Mesenchymal stem cell (in vitro differentiated cells and primary cell): Measurements from ENCODE around the gene TRNP1.

ENCODE experiments used
- DNase-seq: peaks from one replicate; pipeline ENCODE4 v3.0.0-alpha.2; 2013
- H2AFZ ChIP-seq: one replicate; pipeline ENCODE4 v1.6.1; 2013; ENCODE audit warnings: low read depth, mild to moderate bottlenecking, control low read depth, inconsistent platforms, low read length, moderate library complexity
- H2AK5ac ChIP-seq: 2 replicates; pipeline ENCODE4 v1.6.1; 2013; ENCODE audit warnings: low read length, moderate library complexity, mild to moderate bottlenecking, inconsistent platforms; ENCODE audit not compliant: severe bottlenecking
- H2BK120ac ChIP-seq: one replicate; pipeline ENCODE4 v1.6.1; 2013; ENCODE audit warnings: low read depth, mild to moderate bottlenecking, inconsistent platforms, low read length, moderate library complexity
- H2BK12ac ChIP-seq, 2 experiments: one replicate each; pipeline ENCODE4 v1.6.1; 2013; ENCODE audit warnings: inconsistent platforms in 2 of 2, low read length in 2 of 2, mild to moderate bottlenecking in 2 of 2, moderate library complexity in 2 of 2, control low read depth in 1 of 2
- H2BK15ac ChIP-seq: one replicate; pipeline ENCODE4 v1.6.1; 2013; ENCODE audit warnings: mild to moderate bottlenecking, low read depth, inconsistent platforms; ENCODE audit not compliant: poor library complexity, severe bottlenecking
- H2BK5ac ChIP-seq: 2 replicates; pipeline ENCODE4 v1.6.1; 2013; ENCODE audit warnings: low read depth, mild to moderate bottlenecking, low read length, control low read depth, inconsistent platforms; ENCODE audit not compliant: poor library complexity, severe bottlenecking
- H3K14ac ChIP-seq, 2 experiments: one replicate each; pipeline ENCODE4 v1.6.1; 2013; ENCODE audit warnings: inconsistent platforms in 2 of 2, low read length in 2 of 2, control low read depth in 1 of 2, mild to moderate bottlenecking in 1 of 2, moderate library complexity in 1 of 2
- H3K18ac ChIP-seq, 2 experiments: one replicate each; pipeline ENCODE4 v1.6.1; 2013; ENCODE audit warnings: inconsistent platforms in 2 of 2, low read length in 2 of 2, control low read depth in 1 of 2, low read depth in 1 of 2, mild to moderate bottlenecking in 1 of 2
- H3K23ac ChIP-seq, 2 experiments: one replicate each; pipeline ENCODE4 v1.6.1; 2013; ENCODE audit warnings: inconsistent platforms in 2 of 2, low read length in 2 of 2, mild to moderate bottlenecking in 2 of 2, moderate library complexity in 2 of 2, control low read depth in 1 of 2
- H3K27ac ChIP-seq: 2 replicates; pipeline ENCODE4 v1.5.1; 2013; ENCODE audit warnings: mild to moderate bottlenecking, moderate library complexity, low read length, control low read depth, inconsistent platforms; ENCODE audit not compliant: poor library complexity, severe bottlenecking
- H3K27me3 ChIP-seq, 2 experiments: 2 replicates each; pipeline versions ENCODE4 v1.6.1 to v1.7.0; 2013; ENCODE audit warnings: low read length in 2 of 2, mild to moderate bottlenecking in 2 of 2, moderate library complexity in 2 of 2, control low read depth in 1 of 2, inconsistent platforms in 1 of 2; ENCODE audit not compliant: control insufficient read depth in 1 of 2, insufficient read depth in 1 of 2
- H3K36me3 ChIP-seq, 2 experiments: 2 replicates each; pipeline versions ENCODE4 v1.6.1 to v1.7.0; 2013; ENCODE audit warnings: low read length in 2 of 2, control low read depth in 1 of 2, inconsistent platforms in 1 of 2, low read depth in 1 of 2, mild to moderate bottlenecking in 1 of 2; ENCODE audit not compliant: insufficient read depth in 2 of 2, control insufficient read depth in 1 of 2
- H3K4ac ChIP-seq, 2 experiments: one replicate each; pipeline ENCODE4 v1.6.1; 2013; ENCODE audit warnings: inconsistent platforms in 2 of 2, low read length in 2 of 2, mild to moderate bottlenecking in 2 of 2, moderate library complexity in 2 of 2, control low read depth in 1 of 2, low read depth in 1 of 2
- H3K4me1 ChIP-seq: 2 replicates; pipeline ENCODE4 v1.6.1; 2013; ENCODE audit warnings: low read depth, low read length, control low read depth; ENCODE audit not compliant: control insufficient read depth, insufficient read depth
- H3K4me2 ChIP-seq: 2 replicates; pipeline ENCODE4 v1.6.1; 2013; ENCODE audit warnings: low read length, mild to moderate bottlenecking, inconsistent platforms; ENCODE audit not compliant: poor library complexity, severe bottlenecking
- H3K4me3 ChIP-seq, 2 experiments: 2 replicates each; pipeline versions ENCODE4 v1.5.1 to v1.7.0; 2013; ENCODE audit warnings: low read length in 2 of 2, mild to moderate bottlenecking in 2 of 2, control low read depth in 1 of 2, low read depth in 1 of 2; ENCODE audit not compliant: insufficient read depth in 1 of 2
- H3K79me1 ChIP-seq: replicated peaks from 2 replicates; pipeline ENCODE4 v1.6.1; 2013; ENCODE audit warnings: mild to moderate bottlenecking, control low read depth, low read length, inconsistent platforms; ENCODE audit not compliant: poor library complexity, severe bottlenecking
- H3K9ac ChIP-seq: 2 replicates; pipeline ENCODE4 v1.7.0; 2013; ENCODE audit warnings: mild to moderate bottlenecking, low read length, moderate library complexity
- H3K9me3 ChIP-seq: 2 replicates; pipeline ENCODE4 v1.7.0; 2013; ENCODE audit warnings: mild to moderate bottlenecking, low read length; ENCODE audit not compliant: control insufficient read depth
- H4K8ac ChIP-seq: one replicate; pipeline ENCODE4 v1.6.1; 2013; ENCODE audit warnings: inconsistent platforms, mild to moderate bottlenecking, low read length, moderate library complexity
- H4K91ac ChIP-seq: one replicate; pipeline ENCODE4 v1.6.1; 2013; ENCODE audit warnings: mild to moderate bottlenecking, low read length, inconsistent platforms
- WGBS: methylation state at CpG from one replicate; pipeline ENCODE4 v1.1.7; 2013; ENCODE audit warnings: mixed read lengths; 5-methylcytosine and 5-hydroxymethylcytosine counted together

The TRNP1 gene

GRCh38 chr1:27017207-27017606, 23.7 kb downstream of the TRNP1 start:
- no peak overlapping the region for H3K4me3 ChIP-seq
- H3K4me2 ChIP-seq, result no peak overlapping the region
- no peak overlapping the region for H3K18ac ChIP-seq
- no peak overlapping the region for H4K91ac ChIP-seq
- no peak overlapping the region for H2AK5ac ChIP-seq
- H3K14ac ChIP-seq, result no peak overlapping the region
- no peak overlapping the region for H2AFZ ChIP-seq
- H2BK120ac ChIP-seq, result no peak overlapping the region
- H3K27me3 ChIP-seq, result no peaks in the 10 kb centered on the region
- whole genome bisulfite sequencing, result 96% methylated on average over 4 of the region's 4 CpGs
- H3K4ac ChIP-seq, result no peak overlapping the region
- H2BK12ac ChIP-seq, result no peak overlapping the region
- no peak overlapping the region for H3K9ac ChIP-seq
- DNase-seq, result no peak
- H2BK15ac ChIP-seq, result no peak overlapping the region
- peaks cover 8% of the 10 kb centered on the region for H3K4me1 ChIP-seq
- H3K36me3 ChIP-seq, result no peaks in the 10 kb centered on the region
- no peaks in the 10 kb centered on the region for H3K9me3 ChIP-seq
- H3K79me1 ChIP-seq, result no peaks in the 10 kb centered on the region
- H4K8ac ChIP-seq, result no peak overlapping the region
- H3K23ac ChIP-seq, result no peak overlapping the region
- no peak overlapping the region for H3K27ac ChIP-seq
- no peak overlapping the region for H2BK5ac ChIP-seq

DNA sequence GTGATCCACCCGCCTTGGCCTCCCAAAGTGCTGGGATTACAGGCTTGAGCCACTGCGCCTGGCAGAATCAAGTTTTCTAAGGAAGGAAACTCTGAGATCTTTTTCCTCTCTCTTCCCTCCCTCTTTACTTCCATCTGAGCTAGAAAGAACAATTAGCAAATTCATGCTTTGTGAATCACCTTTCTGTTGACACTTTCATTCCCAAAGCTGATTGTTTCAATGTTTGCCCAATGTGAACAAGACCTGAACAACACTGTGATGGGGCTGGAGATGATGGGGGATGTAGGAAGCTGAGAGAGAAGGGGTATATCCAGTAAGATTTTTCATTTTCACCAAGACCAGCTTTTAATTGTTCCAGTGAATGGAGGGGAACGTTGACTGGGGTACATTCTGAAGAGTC, 24.8 kb downstream of the TRNP1 start:
- H3K79me1 ChIP-seq, result no peaks in the 10 kb centered on the region
- no peak overlapping the region for H2BK120ac ChIP-seq
- 98% methylated on average over 2 of the region's 3 CpGs for WGBS
- H4K91ac ChIP-seq, result no peak overlapping the region
- H3K4me3 ChIP-seq, result no peak overlapping the region
- no peak overlapping the region for H3K23ac ChIP-seq
- no peaks in the 10 kb centered on the region for H3K27me3 ChIP-seq
- no peak overlapping the region for H3K27ac ChIP-seq
- no peak overlapping the region for H3K18ac ChIP-seq
- peaks cover 2% of the 10 kb centered on the region for H3K4me1 ChIP-seq
- H2AK5ac ChIP-seq, result no peak overlapping the region
- H3K36me3 ChIP-seq, result no peaks in the 10 kb centered on the region
- H3K4ac ChIP-seq, result no peak overlapping the region
- DNase-seq, result no peak
- no peak overlapping the region for H2BK15ac ChIP-seq
- no peak overlapping the region for H2BK5ac ChIP-seq
- H3K14ac ChIP-seq, result no peak overlapping the region
- H4K8ac ChIP-seq, result no peak overlapping the region
- no peaks in the 10 kb centered on the region for H3K9me3 ChIP-seq
- H2AFZ ChIP-seq, result no peak overlapping the region
- no peak overlapping the region for H2BK12ac ChIP-seq
- H3K9ac ChIP-seq, result no peak overlapping the region
- H3K4me2 ChIP-seq, result no peak overlapping the region

- H2BK15ac ChIP-seq, result peak overlapping the region; percentile 52
- WGBS, result 37% methylated on average over 8 of the region's 9 CpGs
Observed at GRCh38 chr1:27021354-27022031, 28.0 kb downstream of the TRNP1 start.

GRCh38 chr1:27025718-27026117, 32.2 kb downstream of the TRNP1 start:
- H3K4me1 ChIP-seq, result peaks cover 8% of the 10 kb centered on the region
- H3K9me3 ChIP-seq, result no peaks in the 10 kb centered on the region
- no peaks in the 10 kb centered on the region for H3K79me1 ChIP-seq
- H2BK12ac ChIP-seq, result peak overlapping the region in 1 of 2 experiments; percentile 42
- no peak overlapping the region for H3K14ac ChIP-seq
- no peak overlapping the region for H3K4me2 ChIP-seq
- H2AK5ac ChIP-seq, result no peak overlapping the region
- WGBS, result 91% methylated on average over 4 of the region's 4 CpGs
- no peak overlapping the region for H3K23ac ChIP-seq
- no peak overlapping the region for H3K4ac ChIP-seq
- no peak overlapping the region for H2BK15ac ChIP-seq
- H3K9ac ChIP-seq, result no peak overlapping the region
- H2BK5ac ChIP-seq, result no peak overlapping the region
- H3K18ac ChIP-seq, result no peak overlapping the region
- H4K91ac ChIP-seq, result no peak overlapping the region
- no peak overlapping the region for H2AFZ ChIP-seq
- no peak overlapping the region for H3K4me3 ChIP-seq
- no peaks in the 10 kb centered on the region for H3K36me3 ChIP-seq
- H2BK120ac ChIP-seq, result no peak overlapping the region
- no peaks in the 10 kb centered on the region for H3K27me3 ChIP-seq
- H4K8ac ChIP-seq, result no peak overlapping the region
- H3K27ac ChIP-seq, result no peak overlapping the region
- DNase-seq, result no peak

More at GRCh38 chr1:27021354-27022031, 28.0 kb downstream of the TRNP1 start:
- Histone ChIP-seq H3K4me2 (no peak overlapping the region), H3K9ac (no peak overlapping the region), H3K14ac (no peak overlapping the region), H2BK5ac (no peak overlapping the region), H3K27ac (no peak overlapping the region), H2AFZ (peak overlapping the region; percentile 47), H4K91ac (peak overlapping the region; percentile 61), H3K27me3 (no peaks in the 10 kb centered on the region), H3K4ac (peak overlapping the region in 1 of 2 experiments; percentile 75), H2BK120ac (peak overlapping the region; percentile 61), H3K79me1 (no peaks in the 10 kb centered on the region), H3K18ac (peak overlapping the region in 1 of 2 experiments; percentile 70), H3K4me1 (peaks cover 2% of the 10 kb centered on the region), H4K8ac (peak overlapping the region; percentile 89), H3K4me3 (no peak overlapping the region), H2AK5ac (no peak overlapping the region), H3K23ac (no peak overlapping the region), H3K36me3 (no peaks in the 10 kb centered on the region), H3K9me3 (no peaks in the 10 kb centered on the region), H2BK12ac (peak overlapping the region in 1 of 2 experiments; percentile 77)
- peak; percentile 53 for DNase-seq
